ENCODE results near the gene HOOK2.
A peak's percentile ranks its signal among the peaks of the same experiment; 100 is the strongest.

HOOK2 gene

DNA sequence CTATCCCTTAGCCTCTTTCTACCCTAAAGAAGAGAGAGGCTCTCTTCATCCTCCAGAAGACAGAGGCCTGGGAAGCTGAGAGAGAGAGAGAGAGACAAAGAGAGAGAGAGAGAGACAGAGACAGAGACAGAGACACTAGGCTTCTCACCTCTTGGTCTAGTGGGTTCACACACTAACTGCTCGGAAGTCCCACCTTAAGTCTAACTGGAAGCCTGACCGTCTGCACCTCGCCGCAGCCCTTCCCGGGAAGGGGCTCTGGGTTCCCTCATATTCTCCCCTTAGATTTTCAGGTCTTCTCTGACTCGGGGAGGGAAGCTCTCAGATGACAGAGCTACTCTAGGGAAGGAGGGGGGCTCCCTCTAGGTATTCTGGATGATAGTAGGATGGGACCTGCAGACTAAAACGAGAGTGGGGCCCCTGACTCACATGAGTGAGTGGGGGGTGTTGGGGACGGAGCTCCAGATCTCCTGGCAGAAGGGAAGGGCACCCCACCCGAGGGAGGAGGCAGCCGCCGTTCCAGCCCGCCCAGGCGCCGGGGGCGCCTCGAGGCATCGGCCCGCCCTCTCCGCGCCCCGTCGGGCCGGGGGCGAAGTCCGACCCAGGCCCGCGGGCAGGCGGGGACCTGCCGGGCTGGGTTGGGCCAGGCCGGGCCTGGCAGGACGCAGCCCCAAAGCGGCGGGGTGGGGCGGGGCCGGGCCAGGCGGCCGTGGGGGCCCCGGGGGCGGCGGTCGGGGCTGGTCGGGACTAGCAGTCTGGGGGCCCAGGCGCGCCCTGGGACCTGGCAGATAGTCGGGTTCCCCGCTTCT lies 13.9 kb upstream of the HOOK2 start:
- H3K36me3 ChIP-seq: no peaks in the 10 kb centered on the region
- peak overlapping the region; percentile 91 for H3K9ac ChIP-seq
- H3K27me3 ChIP-seq: no peaks in the 10 kb centered on the region
- H3K4me2 ChIP-seq: peak overlapping the region; percentile 98
- no peaks in the 10 kb centered on the region for H3K9me3 ChIP-seq
- TF ChIP-seq Cebpa-rat (IDR thresholded peaks at IDR 0.05): no peak
- peaks cover 19% of the 10 kb centered on the region for H4K20me1 ChIP-seq
- H3K27ac ChIP-seq: peak overlapping the region; percentile 95
- H3K4me3 ChIP-seq: peak overlapping the region; percentile 95
- H3K4me1 ChIP-seq: peaks cover 70% of the 10 kb centered on the region

DNA sequence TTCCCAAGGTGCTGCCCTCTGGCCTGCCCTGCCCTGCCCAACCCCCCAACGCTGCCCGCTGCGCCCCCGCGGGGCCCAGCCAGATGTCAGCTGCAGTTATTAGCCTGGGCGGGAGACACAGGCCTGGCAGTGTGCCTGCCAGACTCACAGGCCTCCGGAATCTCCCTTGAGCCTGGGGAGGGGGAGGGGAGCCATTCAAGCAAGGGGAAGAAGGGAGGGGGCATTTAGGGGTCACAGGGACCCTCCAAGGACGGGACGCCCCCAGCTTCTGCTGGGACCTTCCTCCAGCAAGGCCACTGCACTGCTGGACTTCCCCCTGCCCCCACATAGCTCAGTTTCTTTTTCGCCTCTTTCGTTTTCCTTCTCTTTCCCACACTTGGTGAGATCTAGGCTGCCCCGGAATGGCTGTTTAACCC lies 13.3 kb upstream of the HOOK2 start:
- peak overlapping the region; percentile 98 for H3K4me2 ChIP-seq
- peak overlapping the region; percentile 95 for H3K27ac ChIP-seq
- no peaks in the 10 kb centered on the region for H3K36me3 ChIP-seq
- no peak for TF ChIP-seq Cebpa-rat (IDR thresholded peaks at IDR 0.05)
- H4K20me1 ChIP-seq: peaks cover 19% of the 10 kb centered on the region
- H3K27me3 ChIP-seq: no peaks in the 10 kb centered on the region
- H3K9me3 ChIP-seq: no peaks in the 10 kb centered on the region
- H3K4me3 ChIP-seq: peak overlapping the region; percentile 95
- peak overlapping the region; percentile 91 for H3K9ac ChIP-seq
- H3K4me1 ChIP-seq: peaks cover 71% of the 10 kb centered on the region

DNA sequence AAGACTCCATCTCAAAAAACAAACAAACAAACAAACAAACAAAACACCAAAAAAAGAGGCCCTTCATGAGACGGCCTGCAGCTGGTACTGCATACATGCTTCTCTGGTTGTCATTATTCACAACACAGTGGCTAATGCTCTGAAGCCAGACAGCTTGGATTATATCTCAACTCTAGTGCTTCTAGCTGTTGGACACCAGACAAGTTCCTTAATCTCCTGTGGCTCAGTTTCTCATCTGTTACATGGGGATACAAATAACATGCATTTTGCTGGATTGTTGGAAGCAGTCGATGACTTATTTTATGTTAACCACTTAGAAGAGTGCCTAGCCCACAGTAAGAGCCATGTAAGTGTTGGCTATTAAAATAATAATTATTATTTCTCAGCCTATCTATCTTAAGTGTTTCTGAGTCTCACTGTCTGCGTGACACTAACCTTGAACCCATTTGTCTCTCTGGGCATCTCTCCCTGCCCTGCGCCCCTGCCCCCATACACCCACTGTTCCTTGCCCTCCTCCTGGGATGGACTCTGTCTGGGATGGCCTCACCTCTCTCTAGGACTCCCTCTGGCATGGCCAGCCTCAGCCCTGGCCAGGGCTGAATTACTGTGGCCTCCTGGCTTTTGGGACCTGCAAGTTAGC lies 12.8 kb upstream of the HOOK2 start:
- Histone ChIP-seq H3K9me3 (no peaks in the 10 kb centered on the region), H3K36me3 (no peaks in the 10 kb centered on the region), H3K27me3 (no peaks in the 10 kb centered on the region), H4K20me1 (peaks cover 18% of the 10 kb centered on the region), H3K9ac (peak overlapping the region; percentile 91), H3K4me1 (peaks cover 76% of the 10 kb centered on the region), H3K4me3 (peak overlapping the region; percentile 95), H3K4me2 (peak overlapping the region; percentile 98), H3K27ac (peak overlapping the region; percentile 95)
- no peak for TF ChIP-seq Cebpa-rat (IDR thresholded peaks at IDR 0.05)

DNA sequence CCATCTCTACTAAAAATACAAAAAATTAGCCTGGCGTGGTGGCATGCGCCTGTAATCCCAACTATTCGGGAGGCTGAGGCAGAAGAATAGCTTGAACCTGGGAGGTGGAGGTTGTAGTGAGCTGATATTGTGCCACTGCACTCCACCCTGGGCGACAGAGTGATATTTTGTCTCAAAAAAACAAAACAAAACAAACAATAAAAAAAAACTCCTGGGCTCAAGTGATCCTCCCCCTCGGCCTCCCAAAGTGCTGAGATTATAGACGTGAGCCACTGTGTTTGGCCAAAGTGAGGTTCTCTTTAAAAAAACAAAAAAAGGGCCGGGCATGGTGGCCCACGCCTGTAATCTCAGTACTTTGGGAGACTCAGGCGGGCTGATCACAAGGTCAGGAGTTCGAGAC lies 12.1 kb upstream of the HOOK2 start:
- Histone ChIP-seq H3K9ac (peak overlapping the region; percentile 85; the same call in 1 of the 2 replicates), H3K4me1 (peaks cover 81% of the 10 kb centered on the region), H3K4me2 (peak overlapping the region; percentile 98)

DNA sequence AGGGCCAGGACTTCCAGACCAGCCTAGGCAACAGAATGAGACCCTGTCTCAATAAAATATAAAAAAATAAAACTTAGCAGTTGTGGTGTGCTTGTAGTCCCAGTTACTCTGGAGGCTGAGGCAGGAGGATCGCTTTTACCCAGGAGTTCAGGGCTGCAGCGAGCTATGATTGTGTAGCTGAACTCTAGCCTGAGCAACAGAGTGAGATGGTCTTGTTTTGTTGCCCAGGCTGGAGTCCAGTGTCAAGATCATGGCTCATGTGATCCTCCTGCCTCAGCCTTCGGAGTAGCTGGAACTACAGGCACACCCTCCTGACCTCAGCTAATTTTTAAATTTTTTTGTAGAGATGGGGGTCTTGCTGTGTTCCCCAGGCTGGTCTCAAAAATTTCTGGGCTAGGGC lies 11.6 kb upstream of the HOOK2 start:
- Histone ChIP-seq H3K27me3 (no peaks in the 10 kb centered on the region), H3K27ac (peak overlapping the region; percentile 95), H3K4me2 (peak overlapping the region; percentile 98), H3K4me1 (peaks cover 86% of the 10 kb centered on the region), H3K9ac (peak overlapping the region; percentile 85), H4K20me1 (peaks cover 6% of the 10 kb centered on the region), H3K4me3 (no peak overlapping the region; the same call in 1 of the 2 replicates), H3K9me3 (no peaks in the 10 kb centered on the region), H3K36me3 (no peaks in the 10 kb centered on the region)
- no peak for TF ChIP-seq Cebpa-rat (IDR thresholded peaks at IDR 0.05)

More for the DNA sequence above, 12.1 kb upstream of the HOOK2 start:
- Histone ChIP-seq H3K27me3 (no peaks in the 10 kb centered on the region), H3K9me3 (no peaks in the 10 kb centered on the region), H4K20me1 (peaks cover 11% of the 10 kb centered on the region), H3K4me3 (no peak overlapping the region), H3K36me3 (no peaks in the 10 kb centered on the region), H3K27ac (peak overlapping the region; percentile 95)
- TF ChIP-seq Cebpa-rat (IDR thresholded peaks at IDR 0.05): no peak

DNA sequence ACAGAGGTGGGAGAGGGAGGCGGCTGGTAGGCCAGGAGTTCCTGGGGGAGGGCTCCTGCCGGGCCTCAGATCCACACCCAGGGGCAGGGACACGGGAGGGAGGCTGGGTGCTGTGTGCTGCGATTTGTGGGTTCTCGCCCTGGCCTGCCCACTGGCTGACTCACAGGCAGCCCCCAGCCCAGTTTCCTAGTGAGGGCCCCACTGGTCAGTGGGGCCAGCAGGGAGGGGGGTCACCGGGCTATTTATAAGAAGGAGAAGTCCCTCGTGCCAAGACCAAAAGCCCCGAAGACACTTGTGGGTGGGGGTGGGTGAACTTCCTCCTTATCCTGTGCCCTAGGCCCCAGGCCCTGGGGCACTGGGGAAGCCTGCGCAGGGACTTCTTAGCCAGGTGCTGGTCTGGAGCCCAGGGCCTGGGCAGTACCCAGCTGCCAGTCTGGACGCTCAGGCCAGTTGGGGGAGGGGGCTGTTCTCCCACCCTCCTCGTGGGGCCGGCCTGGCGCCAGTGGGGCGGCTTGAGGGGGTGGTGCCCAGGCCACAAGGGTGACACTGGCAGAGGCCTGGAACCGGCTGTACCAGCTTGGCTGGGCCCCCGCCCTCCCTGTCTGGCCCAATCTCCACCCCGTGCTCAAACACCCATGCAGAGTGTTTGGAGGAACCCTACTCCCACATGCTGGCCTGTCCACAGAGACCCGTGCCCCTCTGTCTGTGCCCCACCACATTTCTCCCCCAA lies 11.0 kb upstream of the HOOK2 start:
- Histone ChIP-seq H3K9ac (peak overlapping the region; percentile 85), H3K4me2 (peak overlapping the region; percentile 98), H3K4me3 (peak overlapping the region; percentile 34), H3K36me3 (no peaks in the 10 kb centered on the region), H3K27me3 (no peaks in the 10 kb centered on the region), H4K20me1 (no peaks in the 10 kb centered on the region), H3K4me1 (peaks cover 93% of the 10 kb centered on the region), H3K27ac (peak overlapping the region; percentile 95), H3K9me3 (no peaks in the 10 kb centered on the region)
- no peak for TF ChIP-seq Cebpa-rat (IDR thresholded peaks at IDR 0.05)

DNA sequence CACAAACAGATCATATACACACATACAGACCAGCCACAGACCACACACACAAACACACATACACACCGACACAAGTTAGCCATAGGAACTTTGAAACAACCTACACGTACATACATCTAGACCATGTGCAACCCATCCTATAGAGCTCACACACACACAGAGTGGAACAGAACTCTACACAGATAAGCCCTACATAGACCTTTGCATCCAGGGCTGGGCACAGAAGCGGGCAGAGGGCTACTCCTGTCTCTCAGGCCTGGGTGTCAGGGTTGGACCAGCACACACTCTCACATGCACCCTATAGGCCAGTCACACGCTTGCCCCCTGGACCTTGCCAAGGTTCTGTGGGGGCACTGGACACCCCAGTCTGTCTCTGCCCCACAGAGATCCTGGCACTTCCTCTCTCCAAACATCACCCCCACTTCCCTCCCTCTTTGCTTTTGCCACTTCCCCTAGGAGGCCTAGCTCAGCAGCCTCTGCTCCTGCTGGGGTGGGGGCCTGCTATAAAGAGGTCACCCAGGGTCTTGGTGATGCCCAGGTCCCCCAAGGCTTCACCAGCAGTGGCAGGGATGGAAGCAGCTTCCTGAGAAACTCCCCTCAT lies 10.2 kb upstream of the HOOK2 start:
- Histone ChIP-seq H4K20me1 (no peaks in the 10 kb centered on the region), H3K27ac (peak overlapping the region; percentile 95), H3K36me3 (no peaks in the 10 kb centered on the region), H3K27me3 (no peaks in the 10 kb centered on the region), H3K9me3 (no peaks in the 10 kb centered on the region), H3K4me2 (peak overlapping the region; percentile 98), H3K4me3 (peak overlapping the region; percentile 34; the same call in 1 of the 2 replicates), H3K4me1 (peaks cover 89% of the 10 kb centered on the region), H3K9ac (peak overlapping the region; percentile 85)
- TF ChIP-seq Cebpa-rat (IDR thresholded peaks at IDR 0.05): no peak

DNA sequence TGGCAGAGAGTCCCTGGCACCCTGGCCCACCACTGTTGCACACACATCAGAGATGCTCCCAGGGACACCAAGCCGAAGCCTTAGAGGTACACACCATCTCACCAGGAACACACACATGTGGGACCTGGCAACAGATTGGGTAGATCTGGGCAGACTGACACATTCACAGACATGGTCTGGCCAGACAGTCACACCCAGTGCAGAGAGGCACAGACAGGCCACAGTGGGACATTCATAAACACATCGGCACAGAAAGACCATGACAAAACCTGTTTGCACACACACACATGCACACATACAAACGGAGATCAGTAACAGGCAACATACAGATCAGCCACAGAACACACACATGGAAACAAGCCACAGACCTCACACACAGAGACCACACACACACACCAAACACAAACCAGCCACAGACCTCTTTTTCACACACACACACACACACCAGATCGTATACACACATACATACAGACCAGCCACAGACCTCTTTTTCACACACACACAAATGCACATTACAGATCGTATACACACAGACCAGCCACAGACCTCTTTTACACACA lies 9.6 kb upstream of the HOOK2 start:
- H3K27ac ChIP-seq: peak overlapping the region; percentile 95
- H3K4me2 ChIP-seq: peak overlapping the region; percentile 98
- no peaks in the 10 kb centered on the region for H3K36me3 ChIP-seq
- no peaks in the 10 kb centered on the region for H3K9me3 ChIP-seq
- H3K9ac ChIP-seq: peak overlapping the region; percentile 85
- H3K4me3 ChIP-seq: no peak overlapping the region
- no peaks in the 10 kb centered on the region for H4K20me1 ChIP-seq
- H3K4me1 ChIP-seq: peaks cover 87% of the 10 kb centered on the region
- TF ChIP-seq Cebpa-rat (IDR thresholded peaks at IDR 0.05): no peak
- H3K27me3 ChIP-seq: no peaks in the 10 kb centered on the region

DNA sequence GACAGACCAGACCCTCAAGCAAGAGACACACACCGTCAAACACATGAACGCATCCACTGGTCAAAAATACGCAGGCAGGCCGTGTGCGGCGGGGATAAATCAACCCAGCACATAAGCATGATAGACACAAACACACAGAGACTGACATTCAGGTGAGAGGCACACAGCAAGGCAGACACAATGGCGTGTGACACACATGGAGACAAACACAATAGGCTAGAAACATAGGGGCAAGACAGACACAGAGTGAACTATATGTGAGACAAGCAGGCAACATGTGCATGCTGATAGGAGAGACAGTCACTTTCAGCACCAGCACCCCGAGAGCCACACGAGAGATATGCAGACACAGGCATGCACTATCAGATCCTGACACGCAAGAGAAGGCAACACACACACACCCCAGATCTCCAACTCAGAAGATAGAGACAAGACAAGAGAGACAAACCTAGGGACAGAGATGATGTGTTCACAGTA lies 9.1 kb upstream of the HOOK2 start:
- H3K27ac ChIP-seq: peak overlapping the region; percentile 95

More for the DNA sequence above, 9.1 kb upstream of the HOOK2 start:
- Histone ChIP-seq H3K4me3 (no peak overlapping the region), H3K27me3 (no peaks in the 10 kb centered on the region), H3K36me3 (no peaks in the 10 kb centered on the region), H3K9me3 (no peaks in the 10 kb centered on the region), H4K20me1 (no peaks in the 10 kb centered on the region), H3K4me1 (peaks cover 90% of the 10 kb centered on the region), H3K4me2 (peak overlapping the region; percentile 98), H3K9ac (peak overlapping the region; percentile 85)
- no peak for TF ChIP-seq Cebpa-rat (IDR thresholded peaks at IDR 0.05)

Measured in BLaER1 (cell line).